ENCODE data around the gene MTUS2. TPM values are rescaled to one million over a fixed set of nuclear protein-coding genes. Genes with fewer than 3 reads are reported as not detected.

MTUS2 gene
- total and polyA plus RNA-seq, 10 of the 15 experiments (the other 5 are each of a cell fraction or from before 2014, with no cell fraction given), result under 0.01 to 0.05 (median 0.02) TPM; not detected in 6

DNA sequence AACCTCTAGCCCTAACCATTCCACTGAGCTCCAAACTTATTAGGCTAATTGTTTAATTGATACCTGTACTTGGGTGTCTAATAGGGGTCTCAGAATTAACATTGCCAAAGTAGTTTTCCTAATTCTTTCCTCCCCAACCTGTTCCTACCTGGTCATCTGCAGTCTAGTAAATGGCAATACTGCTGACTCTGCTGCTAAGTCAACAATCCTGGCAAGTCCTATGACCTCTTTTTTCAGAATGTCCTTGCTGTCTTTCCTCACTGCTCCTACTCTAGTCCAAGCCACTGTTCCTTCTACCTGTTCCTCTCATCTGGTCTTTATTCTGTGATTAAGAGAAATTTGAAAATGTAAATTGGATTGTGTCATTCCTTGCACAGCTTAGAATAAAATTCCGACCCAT, 143.9 kb downstream of the MTUS2 start (continued):
- TF ChIP-seq, protein P1, sequence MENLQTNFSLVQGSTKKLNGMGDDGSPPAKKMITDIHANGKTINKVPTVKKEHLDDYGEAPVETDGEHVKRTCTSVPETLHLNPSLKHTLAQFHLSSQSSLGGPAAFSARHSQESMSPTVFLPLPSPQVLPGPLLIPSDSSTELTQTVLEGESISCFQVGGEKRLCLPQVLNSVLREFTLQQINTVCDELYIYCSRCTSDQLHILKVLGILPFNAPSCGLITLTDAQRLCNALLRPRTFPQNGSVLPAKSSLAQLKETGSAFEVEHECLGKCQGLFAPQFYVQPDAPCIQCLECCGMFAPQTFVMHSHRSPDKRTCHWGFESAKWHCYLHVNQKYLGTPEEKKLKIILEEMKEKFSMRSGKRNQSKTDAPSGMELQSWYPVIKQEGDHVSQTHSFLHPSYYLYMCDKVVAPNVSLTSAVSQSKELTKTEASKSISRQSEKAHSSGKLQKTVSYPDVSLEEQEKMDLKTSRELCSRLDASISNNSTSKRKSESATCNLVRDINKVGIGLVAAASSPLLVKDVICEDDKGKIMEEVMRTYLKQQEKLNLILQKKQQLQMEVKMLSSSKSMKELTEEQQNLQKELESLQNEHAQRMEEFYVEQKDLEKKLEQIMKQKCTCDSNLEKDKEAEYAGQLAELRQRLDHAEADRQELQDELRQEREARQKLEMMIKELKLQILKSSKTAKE (IDR thresholded peaks at IDR 0.05; ENCODE audit: low read depth, poor library complexity, severe bottlenecking), result no peak

DNA sequence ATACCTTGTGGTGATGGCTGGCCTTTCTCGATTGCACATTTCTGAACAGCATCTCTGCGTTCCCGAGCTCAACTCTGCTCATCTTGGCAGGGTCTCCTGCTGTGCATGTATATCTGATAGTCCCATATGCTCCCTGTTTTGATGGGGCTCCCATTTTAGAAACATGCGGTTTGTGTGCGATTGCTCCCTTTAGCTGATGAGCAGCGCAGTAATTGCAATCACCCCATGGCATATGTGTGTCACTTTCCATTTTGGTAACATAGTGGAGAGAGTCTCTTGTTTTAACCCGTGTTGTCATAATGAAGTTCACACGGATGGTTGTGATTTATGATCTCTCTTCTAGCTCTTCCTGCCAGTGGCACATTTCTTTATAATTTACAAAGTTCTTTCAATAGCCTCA, 144.7 kb downstream of the MTUS2 start:
- 31% methylated on average over 8 of the region's 8 CpGs for WGBS (ENCODE audit: insufficient coverage, insufficient replicate concordance, low lambda C conversion rate, missing lambda C conversion rate)

More for the DNA sequence above, 144.7 kb downstream of the MTUS2 start:
- H3K4me3 ChIP-seq, result no peak overlapping the region
- H3K79me2 ChIP-seq (ENCODE audit: control insufficient read depth, insufficient read depth, low read length), result no peaks in the 10 kb centered on the region
- H3K36me3 ChIP-seq (ENCODE audit: control insufficient read depth in 2 of 2, insufficient read depth in 2 of 2, low read length in 1 of 2), result no peaks in the 10 kb centered on the region
- POLR2A ChIA-PET, result no interaction called here
- RAD21 ChIA-PET (ENCODE audit: unreplicated experiment), result no interaction called here
- no peak overlapping the region for H2AFZ ChIP-seq (ENCODE audit: control insufficient read depth, low read depth, low read length)
- no TSS peak for BruUV-seq (replicated peaks)
- no peak for FAIRE-seq
- SMC1A ChIA-PET (ENCODE audit: uncharacterized antibody, unreplicated experiment), result no interaction called here
- DNase-seq (ENCODE audit: low read depth, low spot score), result no peak
- no peaks in the 10 kb centered on the region for H3K4me1 ChIP-seq (ENCODE audit: control insufficient read depth, insufficient read depth, low read length)
- intact Hi-C loops (cut with micrococcal nuclease; ENCODE audit: unreplicated experiment), result loop anchor here (10.0 kb wide), 1 partner anchor 400 kb away; no protein-coding TSS in a partner anchor
- H3K27me3 ChIP-seq (replicated peaks in 1 of 2; ENCODE audit: control insufficient read depth in 2 of 2, insufficient read depth in 2 of 2, low read length in 1 of 2), result no peaks in the 10 kb centered on the region; a peak in 1 of 4 replicates
- in situ Hi-C loops (cut with MboI), result no loop called here
- CTCF ChIA-PET, result no interaction called here
- no peaks in the 10 kb centered on the region for H3K9me3 ChIP-seq (replicated peaks; ENCODE audit: control insufficient read depth, insufficient read depth, low read length)
- no peak overlapping the region for H3K9ac ChIP-seq (ENCODE audit: control insufficient read depth, insufficient read depth, low read length)
- TF ChIP-seq ZNF384 (IDR thresholded peaks at IDR 0.05; ENCODE audit: borderline replicate concordance, low read depth, low read length), result no peak
- no peak for TF ChIP-seq EED (IDR thresholded peaks at IDR 0.05; ENCODE audit: low read depth)
- TF ChIP-seq, protein P2, sequence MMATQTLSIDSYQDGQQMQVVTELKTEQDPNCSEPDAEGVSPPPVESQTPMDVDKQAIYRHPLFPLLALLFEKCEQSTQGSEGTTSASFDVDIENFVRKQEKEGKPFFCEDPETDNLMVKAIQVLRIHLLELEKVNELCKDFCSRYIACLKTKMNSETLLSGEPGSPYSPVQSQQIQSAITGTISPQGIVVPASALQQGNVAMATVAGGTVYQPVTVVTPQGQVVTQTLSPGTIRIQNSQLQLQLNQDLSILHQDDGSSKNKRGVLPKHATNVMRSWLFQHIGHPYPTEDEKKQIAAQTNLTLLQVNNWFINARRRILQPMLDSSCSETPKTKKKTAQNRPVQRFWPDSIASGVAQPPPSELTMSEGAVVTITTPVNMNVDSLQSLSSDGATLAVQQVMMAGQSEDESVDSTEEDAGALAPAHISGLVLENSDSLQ (IDR thresholded peaks at IDR 0.05), result no peak
- no peak for TF ChIP-seq IKZF2 (IDR thresholded peaks at IDR 0.05)
- TF ChIP-seq SMARCA5 (IDR thresholded peaks at IDR 0.05), result no peak
- no peak for TF ChIP-seq STAT1 (conservative IDR thresholded peaks at IDR 0.05)
- no peak for TF ChIP-seq GATAD2B (conservative IDR thresholded peaks at IDR 0.05; ENCODE audit: low read depth)
- no peak for TF ChIP-seq CBX3 (IDR thresholded peaks at IDR 0.05; ENCODE audit: borderline replicate concordance, low read depth)
- no peak for TF ChIP-seq SRF (IDR thresholded peaks at IDR 0.05; ENCODE audit: low read depth in 2 of 2, low read length in 2 of 2)
- no peak for TF ChIP-seq ZNF24 (IDR thresholded peaks at IDR 0.05)
- TF ChIP-seq, protein P3, sequence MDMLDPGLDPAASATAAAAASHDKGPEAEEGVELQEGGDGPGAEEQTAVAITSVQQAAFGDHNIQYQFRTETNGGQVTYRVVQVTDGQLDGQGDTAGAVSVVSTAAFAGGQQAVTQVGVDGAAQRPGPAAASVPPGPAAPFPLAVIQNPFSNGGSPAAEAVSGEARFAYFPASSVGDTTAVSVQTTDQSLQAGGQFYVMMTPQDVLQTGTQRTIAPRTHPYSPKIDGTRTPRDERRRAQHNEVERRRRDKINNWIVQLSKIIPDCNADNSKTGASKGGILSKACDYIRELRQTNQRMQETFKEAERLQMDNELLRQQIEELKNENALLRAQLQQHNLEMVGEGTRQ (IDR thresholded peaks at IDR 0.05; ENCODE audit: borderline replicate concordance, low read depth, low read length), result no peak
- no peaks in the 10 kb centered on the region for H4K20me1 ChIP-seq (ENCODE audit: control insufficient read depth, insufficient read depth)
- ATAC-seq, result no peak
- no peak overlapping the region for H3K4me2 ChIP-seq (ENCODE audit: control insufficient read depth, insufficient read depth)
- H3K27ac ChIP-seq (ENCODE audit: control insufficient read depth, insufficient read depth), result no peak overlapping the region
